SK-N-SH (cell line): Measurements from ENCODE around the gene CRHBP. TPM values are rescaled to one million over a fixed set of nuclear protein-coding genes. Genes with fewer than 3 reads are reported as not detected.
"Not testable (repeated sequence)": the region's sequence is repeated elsewhere in the genome, so short reads cannot be mapped to it uniquely, and the experiment has no call there.

ENCODE experiments used
- CTCF ChIA-PET: fragments of 300-600, 350-600 bp; formaldehyde crosslinking; extraction: SDS; loops from one replicate; lab custom pipeline; 2021; lab: Yijun Ruan, JAX
- POLR2A ChIA-PET: fragments of 350-600 bp; sonication (Branson Sonifier 250); formaldehyde crosslinking; extraction: SDS; loops from one replicate; lab custom pipeline; 2020; ENCODE audit warnings: antibody characterized with exemption, inconsistent platforms; lab: Yijun Ruan, JAX
- DNase-seq: peaks from one replicate; pipeline ENCODE4 v3.0.0; 2012
- H2AFZ ChIP-seq: fragments of 200-600 bp; sonication (generic); 2 replicates; pipeline ENCODE4 v1.8.1; 2016; ENCODE audit warnings: antibody characterized with exemption, mild to moderate bottlenecking, low read depth
- H3F3A ChIP-seq: fragments of 200-600 bp; sonication (generic); replicated peaks from 2 replicates; pipeline ENCODE3; 2016; ENCODE audit warnings: antibody characterized with exemption, mild to moderate bottlenecking; ENCODE audit not compliant: insufficient read depth
- H3K27ac ChIP-seq, 2 experiments: fragments of 200-500 bp in 1 of 2; fragments of 200-600 bp in 1 of 2; sonication (Bioruptor generic) in 1 of 2; sonication (generic), shearing (Covaris generic) in 1 of 2; 2 replicates each; pipeline versions ENCODE4 v1.5.1 to v1.6.1; 2014 to 2016; ENCODE audit warnings: low read depth in 2 of 2, inconsistent platforms in 1 of 2, low read length in 1 of 2, mild to moderate bottlenecking in 1 of 2, mixed read lengths in 1 of 2
- H3K27me3 ChIP-seq: fragments of 200-600 bp; sonication (generic), shearing (Covaris generic); 2 replicates; pipeline ENCODE4 v1.6.1; 2016; ENCODE audit warnings: mixed run types; ENCODE audit not compliant: insufficient read depth
- H3K36me3 ChIP-seq, 2 experiments: fragments of 200-500 bp in 1 of 2; fragments of 200-600 bp in 1 of 2; sonication (Bioruptor generic) in 1 of 2; sonication (generic) in 1 of 2; replicated peaks in 1 of 2; 2 replicates each; pipeline versions ENCODE3 to v1.5.1; 2014 to 2016; ENCODE audit warnings: low read length in 1 of 2, mild to moderate bottlenecking in 1 of 2; ENCODE audit not compliant: insufficient read depth in 2 of 2, control insufficient read depth in 1 of 2
- H3K4me1 ChIP-seq, 2 experiments: fragments of 200-500 bp in 1 of 2; fragments of 200-600 bp in 1 of 2; sonication (Bioruptor generic) in 1 of 2; sonication (generic), shearing (Covaris generic) in 1 of 2; 2 replicates each; pipeline versions ENCODE4 v1.5.1 to v1.6.1; 2014 to 2016; ENCODE audit warnings: low read depth in 1 of 2, low read length in 1 of 2, mixed run types in 1 of 2; ENCODE audit not compliant: insufficient read depth in 2 of 2, control insufficient read depth in 1 of 2
- H3K4me2 ChIP-seq: fragments of 200-600 bp; sonication (generic), shearing (Covaris generic); 2 replicates; pipeline ENCODE4 v1.6.1; 2017; ENCODE audit warnings: mixed run types
- H3K4me3 ChIP-seq, 2 experiments: fragments of 200-500 bp in 1 of 2; fragments of 200-600 bp in 1 of 2; sonication (Bioruptor generic) in 1 of 2; sonication (generic), shearing (Covaris generic) in 1 of 2; 2 replicates each; pipeline versions ENCODE4 v1.5.1 to v1.8.1; 2014 to 2016; ENCODE audit warnings: low read depth in 2 of 2, inconsistent platforms in 1 of 2, low read length in 1 of 2, mild to moderate bottlenecking in 1 of 2, mixed read lengths in 1 of 2, moderate library complexity in 1 of 2
- H3K79me2 ChIP-seq: fragments of 200-600 bp; sonication (generic); 2 replicates; pipeline ENCODE4 v1.8.1; 2017; ENCODE audit warnings: mild to moderate bottlenecking; ENCODE audit not compliant: insufficient read depth
- H3K9ac ChIP-seq: fragments of 200-600 bp; sonication (generic); 2 replicates; pipeline ENCODE4 v1.6.1; 2017; ENCODE audit warnings: mixed run types
- H3K9me2 ChIP-seq: fragments of 200-600 bp; sonication (generic); 2 replicates; pipeline ENCODE4 v1.6.1; 2017; ENCODE audit warnings: mixed run types
- H3K9me3 ChIP-seq: fragments of 200-600 bp; sonication (generic); 2 replicates; pipeline ENCODE4 v1.6.1; 2017; ENCODE audit warnings: mixed run types, mild to moderate bottlenecking, moderate library complexity
- H4K20me1 ChIP-seq: fragments of 200-600 bp; sonication (generic); 2 replicates; pipeline ENCODE4 v1.6.1; 2017; ENCODE audit warnings: mild to moderate bottlenecking, mixed run types; ENCODE audit not compliant: insufficient read depth
- CHD2 ChIP-seq: fragments of 150-350 bp; IDR thresholded peaks from 2 replicates; pipeline ENCODE4 v1.6.1; 2018; ENCODE audit warnings: low read length; ENCODE audit not compliant: partially characterized antibody
- EP300 ChIP-seq, 2 experiments: IDR thresholded peaks; 2 replicates each; pipeline versions ENCODE4 v1.4.0 to v1.6.1; 2012; ENCODE audit warnings: borderline replicate concordance in 1 of 2, low read depth in 1 of 2, low read length in 1 of 2
- JUND ChIP-seq: IDR thresholded peaks from 2 replicates; pipeline ENCODE4 v1.4.0; 2012
- NFIC ChIP-seq: IDR thresholded peaks from 2 replicates; pipeline ENCODE4 v1.4.0; 2012; ENCODE audit warnings: borderline replicate concordance
- RAD21 ChIP-seq: IDR thresholded peaks from 2 replicates; pipeline ENCODE4 v1.6.1; 2012; ENCODE audit warnings: mild to moderate bottlenecking, low read length
- RCOR1 ChIP-seq: fragments of 150-350 bp; IDR thresholded peaks from 2 replicates; pipeline ENCODE4 v1.6.1; 2017; ENCODE audit warnings: antibody characterized with exemption, low read length
- SIN3A ChIP-seq: IDR thresholded peaks from 2 replicates; pipeline ENCODE4 v1.6.1; 2012; ENCODE audit warnings: low read depth, mild to moderate bottlenecking, low read length, moderate library complexity, borderline replicate concordance
- TAF1 ChIP-seq: IDR thresholded peaks from 2 replicates; pipeline ENCODE4 v1.6.1; 2012; ENCODE audit warnings: low read depth, mild to moderate bottlenecking, low read length, moderate library complexity, borderline replicate concordance
- WGBS: methylation state at CpG from one replicate; pipeline ENCODE4 v1.1.6; 2017; ENCODE audit warnings: low lambda C conversion rate; 5-methylcytosine and 5-hydroxymethylcytosine counted together
- polyA plus RNA-seq, 3 experiments: library from polyadenylated mRNA; depleted of rRNA; stranded (reverse); fragments of >200 nt; gene quantifications; 2 replicates each; pipeline ENCODE4 v1.2.3, GENCODE V29; 2012
- TF ChIP-seq, protein P1 (sequence below): IDR thresholded peaks from 2 replicates; pipeline ENCODE4 v1.4.0; 2012; ENCODE audit warnings: low read depth
- TF ChIP-seq, protein P2 (sequence below): fragments of 150-350 bp; IDR thresholded peaks from 2 replicates; pipeline ENCODE4 v1.6.1; 2016; ENCODE audit warnings: mild to moderate bottlenecking, low read depth, low read length
- TF ChIP-seq, protein P3 (sequence below): fragments of 150-350 bp; IDR thresholded peaks from 2 replicates; pipeline ENCODE4 v1.6.1; 2017; ENCODE audit warnings: antibody characterized with exemption, low read length, low read depth, borderline replicate concordance
- TF ChIP-seq, protein P4 (sequence below): IDR thresholded peaks from 2 replicates; pipeline ENCODE4 v1.4.0; 2012; ENCODE audit warnings: low read depth, borderline replicate concordance

Gene CRHBP
- polyA plus RNA-seq, 1 of the 3 experiments (the other 2 are of a cell fraction) = not detected

DNA sequence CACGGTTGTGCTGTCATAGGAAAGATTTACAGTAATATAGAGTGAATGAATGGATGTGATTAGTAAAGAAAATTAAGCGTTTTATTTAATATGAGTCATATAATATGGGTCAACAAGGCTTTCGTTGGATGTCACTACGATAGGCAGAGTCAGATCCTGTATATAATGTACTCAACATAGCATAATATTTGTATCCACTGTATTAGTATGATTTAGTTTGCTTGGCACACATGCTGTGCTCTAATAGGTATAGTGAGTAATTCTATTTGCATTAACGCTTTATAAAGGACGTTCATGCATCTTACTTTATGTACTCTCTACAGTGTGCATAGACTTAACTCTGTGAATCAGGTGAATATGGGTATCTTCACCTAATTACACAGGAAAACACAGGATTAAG, 41.5 kb downstream of the CRHBP start:
- no peak overlapping the region for H3K4me2 ChIP-seq
- CTCF ChIA-PET = no interaction called here
- no peak for DNase-seq

DNA sequence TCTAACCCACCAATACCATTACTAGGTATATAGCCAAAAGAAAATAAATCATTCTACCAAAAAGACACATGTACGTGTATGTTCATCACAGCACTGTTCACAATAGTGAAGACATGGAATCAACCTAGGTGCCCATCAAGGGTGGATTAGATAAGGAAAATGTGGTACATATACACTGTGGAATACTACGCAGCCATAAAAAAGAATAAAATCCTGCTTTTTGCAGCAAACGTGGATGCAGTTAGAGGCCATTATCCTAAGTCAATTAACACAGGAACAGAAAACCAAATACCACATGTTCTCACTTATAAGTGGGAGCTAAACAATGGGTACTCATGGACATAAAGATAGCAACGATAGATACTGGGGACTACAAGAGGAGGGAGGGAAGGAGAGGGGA, 45.4 kb downstream of the CRHBP start:
- H3F3A ChIP-seq, H4K20me1 ChIP-seq, H3K9me2 ChIP-seq, DNase-seq, H3K4me3 ChIP-seq, H3K27ac ChIP-seq, CTCF ChIA-PET, H2AFZ ChIP-seq, POLR2A ChIA-PET, H3K9ac ChIP-seq, H3K79me2 ChIP-seq, H3K9me3 ChIP-seq, H3K36me3 ChIP-seq, H3K4me2 ChIP-seq, H3K4me1 ChIP-seq, H3K27me3 ChIP-seq: not testable (repeated sequence)
- WGBS = 39% methylated on average over 4 of the region's 4 CpGs

More for the DNA sequence above, 41.5 kb downstream of the CRHBP start:
- Histone ChIP-seq H3F3A (no peaks in the 10 kb centered on the region), H2AFZ (no peak overlapping the region), H3K4me1 (no peaks in the 10 kb centered on the region), H3K9me2 (no peaks in the 10 kb centered on the region), H3K27me3 (no peaks in the 10 kb centered on the region), H3K27ac (no peak overlapping the region), H3K36me3 (no peaks in the 10 kb centered on the region), H3K4me3 (no peak overlapping the region), H3K9me3 (no peaks in the 10 kb centered on the region), H4K20me1 (no peaks in the 10 kb centered on the region), H3K79me2 (no peaks in the 10 kb centered on the region), H3K9ac (no peak overlapping the region)
- WGBS = 61% methylated on average over 6 of the region's 6 CpGs
- POLR2A ChIA-PET = no interaction called here
- no peak for TF ChIP-seq CHD2
- TF ChIP-seq, protein P1, sequence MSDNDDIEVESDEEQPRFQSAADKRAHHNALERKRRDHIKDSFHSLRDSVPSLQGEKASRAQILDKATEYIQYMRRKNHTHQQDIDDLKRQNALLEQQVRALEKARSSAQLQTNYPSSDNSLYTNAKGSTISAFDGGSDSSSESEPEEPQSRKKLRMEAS = no peak
- no peak for TF ChIP-seq NFIC
- TF ChIP-seq JUND = no peak
- TF ChIP-seq, protein P2, sequence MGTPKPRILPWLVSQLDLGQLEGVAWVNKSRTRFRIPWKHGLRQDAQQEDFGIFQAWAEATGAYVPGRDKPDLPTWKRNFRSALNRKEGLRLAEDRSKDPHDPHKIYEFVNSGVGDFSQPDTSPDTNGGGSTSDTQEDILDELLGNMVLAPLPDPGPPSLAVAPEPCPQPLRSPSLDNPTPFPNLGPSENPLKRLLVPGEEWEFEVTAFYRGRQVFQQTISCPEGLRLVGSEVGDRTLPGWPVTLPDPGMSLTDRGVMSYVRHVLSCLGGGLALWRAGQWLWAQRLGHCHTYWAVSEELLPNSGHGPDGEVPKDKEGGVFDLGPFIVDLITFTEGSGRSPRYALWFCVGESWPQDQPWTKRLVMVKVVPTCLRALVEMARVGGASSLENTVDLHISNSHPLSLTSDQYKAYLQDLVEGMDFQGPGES = no peak
- TF ChIP-seq RCOR1 = no peak
- TF ChIP-seq TAF1 = no peak
- TF ChIP-seq SIN3A = no peak
- no peak for TF ChIP-seq EP300 (IDR thresholded peaks at IDR 0.05; ENCODE audit: borderline replicate concordance in 1 of 2, low read depth in 1 of 2, low read length in 1 of 2)
- TF ChIP-seq RAD21 = no peak
- TF ChIP-seq, protein P3, sequence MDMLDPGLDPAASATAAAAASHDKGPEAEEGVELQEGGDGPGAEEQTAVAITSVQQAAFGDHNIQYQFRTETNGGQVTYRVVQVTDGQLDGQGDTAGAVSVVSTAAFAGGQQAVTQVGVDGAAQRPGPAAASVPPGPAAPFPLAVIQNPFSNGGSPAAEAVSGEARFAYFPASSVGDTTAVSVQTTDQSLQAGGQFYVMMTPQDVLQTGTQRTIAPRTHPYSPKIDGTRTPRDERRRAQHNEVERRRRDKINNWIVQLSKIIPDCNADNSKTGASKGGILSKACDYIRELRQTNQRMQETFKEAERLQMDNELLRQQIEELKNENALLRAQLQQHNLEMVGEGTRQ = no peak
- TF ChIP-seq, protein P4, sequence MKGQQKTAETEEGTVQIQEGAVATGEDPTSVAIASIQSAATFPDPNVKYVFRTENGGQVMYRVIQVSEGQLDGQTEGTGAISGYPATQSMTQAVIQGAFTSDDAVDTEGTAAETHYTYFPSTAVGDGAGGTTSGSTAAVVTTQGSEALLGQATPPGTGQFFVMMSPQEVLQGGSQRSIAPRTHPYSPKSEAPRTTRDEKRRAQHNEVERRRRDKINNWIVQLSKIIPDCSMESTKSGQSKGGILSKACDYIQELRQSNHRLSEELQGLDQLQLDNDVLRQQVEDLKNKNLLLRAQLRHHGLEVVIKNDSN = no peak
